HG03432 (cell line): ENCODE data around the gene GGT1.
"Not testable (repeated sequence)": the region's sequence is repeated elsewhere in the genome, so short reads cannot be mapped to it uniquely, and the experiment has no call there.

Experiments used
- ATAC-seq: cut with Tn5 transposase; IDR thresholded peaks from one replicate; pipeline ENCODE4 v1.9.1; 2021; ENCODE audit warnings: mild to moderate bottlenecking, moderate library complexity; ENCODE audit not compliant: unreplicated experiment

Gene GGT1

DNA sequence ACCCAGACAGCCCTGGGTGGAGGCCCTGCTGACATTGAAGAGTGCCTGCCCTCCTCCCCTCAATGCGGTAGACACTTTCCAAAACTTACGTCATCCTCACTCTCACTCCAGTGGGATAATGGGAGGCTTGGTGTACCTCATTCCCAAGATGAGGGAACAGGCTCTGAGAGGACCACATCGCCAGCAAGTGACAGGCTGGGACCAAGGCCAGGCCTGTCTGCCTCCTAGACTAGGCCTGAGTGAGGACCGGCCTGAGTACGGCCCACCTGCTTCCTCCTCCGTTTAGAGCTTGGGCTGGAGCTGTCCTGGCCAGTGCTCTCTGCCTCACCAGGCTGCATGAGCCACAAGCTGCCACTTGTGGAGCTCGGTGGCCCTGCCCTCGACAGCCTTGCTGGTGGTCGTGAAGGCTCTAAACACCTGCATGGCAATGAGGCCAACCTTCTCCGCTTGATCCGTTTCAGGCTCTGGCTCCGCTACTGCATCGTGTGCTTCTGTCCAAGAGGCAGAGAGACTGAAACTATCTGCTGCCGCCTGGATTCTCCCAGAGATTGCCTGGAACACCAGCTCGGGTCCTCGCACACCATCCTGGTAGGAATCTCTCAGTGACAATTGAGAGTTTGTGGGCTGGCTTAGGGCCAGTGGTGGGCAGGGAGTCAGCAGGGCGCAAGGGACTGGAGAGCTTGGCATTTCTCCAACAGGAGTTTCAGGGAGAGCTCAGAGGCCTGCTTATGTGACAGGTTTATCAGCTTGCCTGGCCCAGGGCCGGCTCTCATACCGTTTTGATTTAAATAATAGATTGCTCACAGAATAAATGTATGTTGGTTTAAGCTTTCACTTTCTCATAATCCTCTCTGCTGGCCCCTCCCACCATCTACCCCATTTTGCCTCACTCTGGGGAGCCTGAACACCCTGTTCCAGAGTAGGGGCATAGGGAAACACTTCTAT lies 19.5 kb upstream of the GGT1 start:
- no peak for ATAC-seq

- ATAC-seq, result no peak
Measured at GRCh38 chr22:24584166-24584790, 18.7 kb upstream of the GGT1 start.

DNA sequence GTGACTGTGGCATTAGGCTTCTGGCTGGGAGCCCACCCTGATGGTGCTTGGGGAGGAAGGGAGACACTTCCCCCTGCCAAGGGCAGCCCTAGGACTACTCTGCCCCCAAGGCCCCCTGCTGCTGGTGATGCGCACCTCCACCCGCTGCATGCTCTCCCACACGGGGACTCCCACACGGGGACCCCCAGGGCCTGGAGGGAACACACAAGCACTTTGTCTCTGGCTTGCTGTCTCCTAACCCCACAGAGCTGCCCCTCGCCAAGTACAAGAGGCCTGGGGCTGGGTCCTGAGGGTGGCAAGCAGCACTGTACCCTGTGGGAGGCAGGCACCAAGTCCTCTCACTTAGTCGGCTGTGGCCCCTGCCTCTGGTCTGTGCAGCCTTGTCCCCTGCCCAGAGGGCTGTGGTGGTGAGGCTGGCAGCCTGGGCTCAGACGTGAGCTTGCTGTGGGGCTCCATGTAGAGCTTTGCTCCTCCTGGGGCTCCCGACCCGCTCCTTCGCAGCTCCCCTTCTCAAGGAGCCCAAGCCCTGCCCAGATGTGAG lies 18.1 kb upstream of the GGT1 start:
- ATAC-seq, result no peak

DNA sequence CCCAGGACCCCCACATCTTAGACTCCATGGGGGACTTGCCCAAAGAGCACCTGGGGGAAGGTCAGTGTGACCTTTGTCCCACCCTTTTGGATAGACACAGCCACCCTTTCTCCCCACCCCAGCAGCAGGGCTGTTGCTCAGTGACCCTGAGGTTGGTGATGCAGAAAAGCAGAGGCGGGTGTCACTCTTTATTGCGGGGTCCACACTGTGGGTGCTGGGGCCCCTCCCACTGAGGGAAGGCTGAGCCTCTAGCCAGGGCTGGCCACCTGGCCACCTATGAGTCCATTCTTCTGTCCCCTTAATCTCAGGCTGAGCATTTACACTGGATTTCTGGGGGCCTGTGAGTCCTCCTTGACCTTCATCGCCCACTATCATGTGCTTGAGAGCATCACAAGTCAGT lies 17.5 kb upstream of the GGT1 start:
- no peak for ATAC-seq

GRCh38 chr22:24585927-24586546 lies 17.0 kb upstream of the GGT1 start:
- no peak for ATAC-seq

DNA sequence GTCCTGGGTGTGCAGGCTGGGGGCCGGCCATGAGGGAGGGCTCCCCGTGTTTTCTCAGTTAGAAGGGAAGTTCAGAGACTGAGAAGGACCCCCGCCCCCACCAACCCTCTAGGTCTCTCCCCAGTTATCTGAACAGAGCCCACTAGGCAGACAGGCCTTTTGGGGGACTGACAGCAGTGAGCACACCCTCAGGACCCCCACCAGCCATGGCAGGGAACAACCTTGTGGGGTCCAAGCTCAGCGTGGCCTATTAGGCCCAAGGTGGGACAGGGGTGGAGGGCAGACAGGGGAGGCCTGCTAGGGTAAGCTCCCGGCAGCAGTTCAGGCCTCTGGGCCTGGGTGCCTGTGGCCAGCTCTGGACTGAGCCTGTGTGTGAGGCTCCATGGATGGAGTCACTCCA lies 15.7 kb upstream of the GGT1 start:
- ATAC-seq, result no peak

DNA sequence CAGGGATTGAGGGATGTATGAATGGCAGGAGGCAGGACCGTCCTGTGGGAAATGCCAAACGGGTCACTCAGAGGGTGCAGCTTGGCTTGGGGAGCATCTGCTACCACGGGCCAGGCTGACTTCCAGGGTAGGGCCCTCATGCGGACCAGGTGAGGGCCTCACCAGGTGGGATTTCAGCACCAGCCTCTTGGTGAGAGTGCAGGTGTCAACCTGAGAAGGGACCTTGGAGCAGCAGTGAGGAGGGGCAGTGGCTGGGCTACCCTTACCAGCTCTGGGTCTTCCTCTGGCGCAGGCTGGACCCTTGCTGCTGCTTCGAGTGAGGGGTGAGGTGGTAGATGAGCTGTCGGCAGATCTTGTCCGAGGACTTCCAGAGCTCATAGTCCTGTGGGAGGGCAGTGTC lies 15.0 kb upstream of the GGT1 start:
- no peak for ATAC-seq

DNA sequence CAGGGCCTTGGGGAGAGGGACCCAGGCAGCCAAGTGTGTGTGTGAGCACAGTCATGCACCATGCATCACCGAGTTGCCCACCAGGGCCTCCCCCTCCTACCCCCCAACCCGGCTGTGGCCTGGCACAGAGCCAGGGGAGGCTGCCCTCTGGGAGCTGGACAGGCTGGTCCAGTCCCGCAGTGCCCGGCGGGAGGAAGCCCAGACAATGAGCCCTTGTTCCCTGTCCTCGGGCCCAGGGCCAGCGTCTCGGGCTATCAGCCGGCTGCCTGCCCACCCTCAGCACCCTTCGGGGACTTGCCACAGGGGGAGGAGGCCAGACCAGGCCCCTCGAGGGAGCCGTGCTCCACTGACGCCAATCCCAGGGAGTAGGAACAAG lies 14.6 kb upstream of the GGT1 start:
- ATAC-seq, result no peak

GRCh38 chr22:24588757-24589481 lies 14.1 kb upstream of the GGT1 start:
- ATAC-seq, result no peak

DNA sequence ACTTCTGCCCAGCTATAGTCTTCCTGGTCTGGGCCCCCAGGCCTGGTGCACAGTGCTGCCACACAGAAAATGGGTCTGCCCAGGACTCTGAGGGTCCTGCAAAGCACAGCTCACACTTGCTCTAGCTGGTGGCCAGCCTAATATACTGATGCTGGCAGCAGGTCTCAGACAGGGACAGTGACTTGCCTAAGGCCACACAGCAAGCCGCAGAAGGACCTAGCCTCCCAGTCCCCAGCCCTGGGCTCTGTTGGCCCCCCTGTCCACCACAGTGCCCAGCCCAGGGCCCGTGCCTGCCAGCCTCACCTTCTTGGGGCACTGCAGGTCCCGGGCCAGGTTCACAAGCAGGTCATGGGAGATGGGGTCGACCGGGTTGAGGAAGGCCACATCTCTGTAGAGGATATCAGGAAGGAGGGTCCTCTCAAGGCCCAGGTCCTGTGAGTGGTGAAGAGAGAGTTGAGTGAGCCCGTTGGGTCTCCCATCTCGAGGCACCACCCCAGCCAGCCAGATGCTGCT lies 13.4 kb upstream of the GGT1 start:
- ATAC-seq, result no peak

GRCh38 chr22:24590596-24591173 lies 12.3 kb upstream of the GGT1 start:
- no peak for ATAC-seq

DNA sequence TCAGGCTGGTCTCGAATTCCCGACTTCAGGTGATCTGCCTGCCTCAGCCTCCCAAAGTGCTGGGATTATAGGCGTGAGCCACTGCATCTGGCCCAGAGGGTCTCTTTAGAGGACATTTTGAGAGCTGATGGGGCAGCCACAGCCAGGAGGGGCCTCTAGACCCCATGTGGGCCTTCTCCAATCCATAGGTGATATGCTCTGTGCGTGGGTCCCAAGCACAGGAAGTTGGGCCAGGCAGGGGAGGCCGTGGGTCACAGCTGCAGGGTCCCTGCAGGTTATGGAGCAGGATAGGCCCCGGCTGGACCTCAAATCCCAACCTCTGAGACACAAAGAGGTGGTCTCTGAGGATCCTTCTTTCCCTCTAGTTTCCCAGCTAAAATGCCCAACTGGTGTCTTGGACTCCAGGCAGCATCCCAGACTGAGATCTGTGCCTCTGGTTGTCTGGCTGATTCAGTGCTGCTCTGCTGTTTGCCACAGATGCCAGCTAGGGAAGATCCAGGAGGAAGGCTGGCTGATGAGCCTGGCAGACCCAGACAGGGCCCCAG lies 11.6 kb upstream of the GGT1 start:
- no peak for ATAC-seq

DNA sequence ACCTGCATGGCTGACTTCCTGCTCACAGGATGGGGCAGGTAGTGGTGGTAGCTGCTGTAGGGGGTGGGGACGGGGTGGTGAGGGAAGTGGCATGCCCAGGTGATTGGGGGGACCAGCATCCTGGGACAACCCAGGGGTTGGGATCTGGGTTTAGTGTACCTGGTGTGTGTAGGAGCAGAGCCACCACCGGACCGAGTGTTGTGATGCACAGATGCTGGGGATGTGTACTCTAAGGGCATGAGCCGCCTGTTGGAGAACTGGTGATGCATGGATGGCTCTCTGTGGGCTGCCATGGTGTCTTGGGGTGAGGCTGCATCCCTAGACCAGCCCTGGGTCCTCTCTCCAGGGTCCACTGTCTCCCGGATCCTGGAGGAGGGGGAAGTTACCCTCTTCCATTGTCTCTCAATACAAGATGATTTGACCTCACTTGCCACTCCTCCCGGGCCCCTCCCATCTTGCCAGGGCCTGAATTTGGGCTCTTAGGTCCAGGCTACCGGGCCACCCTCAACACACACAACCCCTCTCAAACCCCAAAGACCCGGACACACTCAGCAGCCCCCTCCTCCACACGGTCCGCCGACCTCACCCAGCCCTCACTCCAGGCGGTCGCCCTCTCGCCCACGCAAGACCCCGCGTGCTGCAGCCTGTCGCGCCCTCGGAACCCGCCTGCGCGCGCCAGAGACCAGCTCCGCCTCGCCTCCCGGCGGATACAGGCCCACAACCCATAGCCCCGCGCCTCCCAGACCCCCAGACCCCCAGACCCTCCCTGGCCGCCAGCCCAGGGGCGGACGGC lies 10.7 kb upstream of the GGT1 start:
- peak; percentile 11 for ATAC-seq

DNA sequence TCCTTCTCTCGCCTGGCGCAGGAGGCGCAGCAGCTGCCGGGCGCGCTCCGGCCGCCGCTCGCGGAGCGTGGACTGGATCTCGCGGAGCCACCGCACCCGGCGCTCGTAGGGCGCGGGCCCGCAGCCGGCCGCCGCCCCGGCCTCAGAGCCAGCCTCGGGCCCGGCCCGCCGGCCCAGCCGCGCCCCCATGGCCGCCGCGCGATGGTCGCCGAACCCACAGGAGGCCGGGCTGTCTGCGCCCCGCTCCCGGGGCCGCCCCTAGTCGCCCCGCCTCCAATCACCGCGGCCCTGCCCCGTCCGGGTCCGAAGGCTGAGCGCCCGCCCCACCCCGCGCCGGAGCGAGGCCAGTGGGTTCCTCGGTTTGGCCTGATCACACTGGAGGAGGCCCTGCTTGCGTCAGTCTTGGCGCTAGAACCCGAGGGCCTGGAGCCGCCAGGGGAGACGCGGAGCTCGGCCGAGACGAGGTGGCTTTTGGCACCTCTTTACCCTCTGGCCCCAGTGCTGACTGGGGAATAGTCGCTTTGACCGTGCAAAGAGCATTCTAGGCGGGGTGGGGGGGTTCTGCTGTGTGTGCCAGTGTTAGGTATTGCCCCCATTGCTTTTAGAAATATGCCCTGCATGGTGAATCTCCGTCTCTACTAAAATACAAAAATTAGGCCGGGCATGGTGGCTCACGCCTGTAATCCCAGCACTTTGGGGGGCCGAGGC lies 10.0 kb upstream of the GGT1 start, which contains the start of gene LRRC75B:
Gene LRRC75B (minus strand): TSS at position 223 of the 708 bp plus-strand sequence. CDS start 34 bp downstream, at position 189.
- ATAC-seq, result peak; percentile 77

DNA sequence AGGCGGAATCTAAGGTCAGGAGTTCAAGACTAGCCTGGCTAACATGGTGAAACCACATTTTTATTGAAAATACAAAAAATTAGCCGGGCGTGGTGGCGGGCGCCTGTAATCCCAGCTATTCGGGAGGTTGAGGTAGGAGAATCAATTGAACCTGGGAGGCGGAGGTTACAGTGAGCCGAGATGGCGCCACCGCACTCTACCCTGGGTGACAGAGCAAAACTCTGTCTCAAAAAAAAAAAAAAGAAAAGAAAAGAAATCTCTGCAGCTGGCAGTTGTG lies 9.5 kb upstream of the GGT1 start:
- not testable (repeated sequence) for ATAC-seq

DNA sequence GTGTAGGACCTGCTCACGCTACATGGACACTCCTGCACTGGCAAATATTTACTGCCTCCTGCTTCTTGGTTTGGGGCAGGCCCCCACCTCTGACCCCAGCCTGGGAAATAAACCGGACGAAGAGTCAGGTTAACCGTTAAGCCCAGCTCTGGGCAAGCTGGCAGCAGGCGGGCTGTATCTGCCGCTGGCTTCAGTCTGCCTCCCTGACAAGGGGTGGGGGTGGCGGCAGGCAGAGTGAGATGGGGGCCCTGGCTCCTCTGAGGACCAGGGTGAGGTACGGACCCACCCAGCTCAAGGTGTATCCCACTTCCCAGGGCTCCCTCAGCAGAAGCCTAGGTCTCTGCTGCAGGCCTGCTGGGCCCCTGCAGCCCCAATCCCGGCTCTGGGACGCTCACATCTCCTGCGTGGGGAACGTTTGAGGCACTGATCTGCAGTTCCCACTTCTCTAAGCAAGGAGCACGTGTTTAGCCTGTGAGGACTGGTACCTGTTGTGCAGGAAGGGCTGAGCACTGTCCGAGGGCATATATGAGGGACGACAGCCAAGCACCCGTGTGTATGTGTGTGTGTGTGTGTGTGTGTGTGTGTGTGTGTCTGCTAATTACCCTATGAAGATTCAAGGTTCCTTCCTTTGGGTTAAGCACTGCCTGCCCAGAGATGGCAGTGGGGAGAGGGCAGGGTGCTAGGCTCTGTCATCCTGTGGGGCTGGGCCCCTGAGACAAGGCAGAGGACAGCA lies 9.0 kb upstream of the GGT1 start:
- ATAC-seq, result no peak

DNA sequence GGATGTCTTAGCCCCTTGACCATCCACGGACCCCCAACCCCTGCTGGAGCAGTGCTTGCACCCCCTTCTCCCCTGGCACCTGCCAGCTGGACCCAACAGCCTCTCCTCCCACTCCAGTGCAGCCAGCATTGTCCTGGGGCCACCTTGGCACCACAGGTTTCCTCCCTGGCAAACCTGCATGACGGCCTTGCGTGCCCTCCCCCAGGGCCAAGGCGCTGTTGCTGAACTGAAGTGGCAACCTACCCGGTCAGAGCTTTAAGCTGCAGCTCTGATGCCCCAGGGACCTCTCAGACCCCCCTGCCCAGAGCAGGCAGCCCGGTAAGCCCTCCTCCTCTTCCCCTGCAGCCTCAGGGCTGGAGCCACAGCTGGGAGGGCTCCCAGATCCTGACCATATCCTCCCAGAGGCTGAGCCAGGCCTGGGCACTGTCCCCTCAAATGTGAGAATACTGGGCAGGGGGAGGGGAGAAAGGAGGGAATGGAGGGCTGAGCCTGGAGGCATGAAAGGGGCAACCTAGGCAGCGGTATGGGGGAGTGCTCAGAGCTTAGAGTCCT lies 8.3 kb upstream of the GGT1 start:
- ATAC-seq, result no peak

- no peak for ATAC-seq
Measured at GRCh38 chr22:24595228-24595627, 7.8 kb upstream of the GGT1 start.
